Measurements from ENCODE around the gene CORO1C. TPM values are rescaled to one million over a fixed set of nuclear protein-coding genes. Genes with fewer than 3 reads are reported as not detected.

CORO1C gene
- total RNA-seq, 1 donor from 2014 or later, result 380 TPM

DNA sequence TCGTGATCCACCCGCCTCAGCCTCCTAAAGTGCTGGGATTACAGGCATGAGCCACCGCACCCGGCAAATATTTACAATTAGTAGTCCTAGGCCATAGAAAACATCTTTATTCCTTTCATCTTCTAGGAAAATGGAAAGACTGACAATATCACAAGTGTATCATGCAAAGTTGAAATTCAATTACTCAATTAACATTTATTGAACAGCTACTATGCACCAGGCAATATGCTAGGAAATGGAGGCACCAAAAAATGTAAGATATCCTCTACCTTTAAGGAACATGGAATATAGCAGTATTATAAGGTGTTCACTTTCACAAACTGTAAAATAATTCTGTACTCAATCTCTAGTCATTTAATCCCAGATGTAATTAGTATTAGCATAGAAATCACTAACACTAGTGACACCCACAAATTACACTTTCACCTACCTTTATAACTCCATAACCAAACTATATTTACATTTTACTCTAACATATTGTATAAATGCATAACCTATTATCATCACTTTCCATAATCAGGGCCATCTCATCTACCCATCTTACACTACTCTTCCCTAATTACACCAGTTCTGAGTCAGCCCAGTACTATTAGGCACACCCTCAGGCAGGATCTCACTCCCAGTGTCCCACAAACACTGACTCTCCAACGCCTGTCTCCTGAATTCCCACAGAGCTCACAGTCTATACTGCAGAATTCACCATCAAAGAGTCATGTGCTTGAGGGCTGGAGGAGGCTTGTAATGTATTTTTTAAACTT, 10.4 kb downstream of the CORO1C start:
- H3K9me3 Mint-ChIP-seq (ENCODE audit: unreplicated experiment), result no peaks in the 10 kb centered on the region
- H3K27ac Mint-ChIP-seq (ENCODE audit: unreplicated experiment), result no peak overlapping the region
- TF ChIP-seq, protein P1, sequence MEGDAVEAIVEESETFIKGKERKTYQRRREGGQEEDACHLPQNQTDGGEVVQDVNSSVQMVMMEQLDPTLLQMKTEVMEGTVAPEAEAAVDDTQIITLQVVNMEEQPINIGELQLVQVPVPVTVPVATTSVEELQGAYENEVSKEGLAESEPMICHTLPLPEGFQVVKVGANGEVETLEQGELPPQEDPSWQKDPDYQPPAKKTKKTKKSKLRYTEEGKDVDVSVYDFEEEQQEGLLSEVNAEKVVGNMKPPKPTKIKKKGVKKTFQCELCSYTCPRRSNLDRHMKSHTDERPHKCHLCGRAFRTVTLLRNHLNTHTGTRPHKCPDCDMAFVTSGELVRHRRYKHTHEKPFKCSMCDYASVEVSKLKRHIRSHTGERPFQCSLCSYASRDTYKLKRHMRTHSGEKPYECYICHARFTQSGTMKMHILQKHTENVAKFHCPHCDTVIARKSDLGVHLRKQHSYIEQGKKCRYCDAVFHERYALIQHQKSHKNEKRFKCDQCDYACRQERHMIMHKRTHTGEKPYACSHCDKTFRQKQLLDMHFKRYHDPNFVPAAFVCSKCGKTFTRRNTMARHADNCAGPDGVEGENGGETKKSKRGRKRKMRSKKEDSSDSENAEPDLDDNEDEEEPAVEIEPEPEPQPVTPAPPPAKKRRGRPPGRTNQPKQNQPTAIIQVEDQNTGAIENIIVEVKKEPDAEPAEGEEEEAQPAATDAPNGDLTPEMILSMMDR (IDR thresholded peaks at IDR 0.05; ENCODE audit: unreplicated experiment), result no peak
- H3K27me3 Mint-ChIP-seq (ENCODE audit: unreplicated experiment), result peaks cover 2% of the 10 kb centered on the region
- DNase-seq (ENCODE audit: low spot score), result no peak
- peaks cover 9% of the 10 kb centered on the region for H3K36me3 Mint-ChIP-seq (ENCODE audit: low read depth, unreplicated experiment)
- H3K4me3 Mint-ChIP-seq (ENCODE audit: unreplicated experiment), result no peak overlapping the region
- H3K4me1 Mint-ChIP-seq (ENCODE audit: unreplicated experiment), result peaks cover 57% of the 10 kb centered on the region

DNA sequence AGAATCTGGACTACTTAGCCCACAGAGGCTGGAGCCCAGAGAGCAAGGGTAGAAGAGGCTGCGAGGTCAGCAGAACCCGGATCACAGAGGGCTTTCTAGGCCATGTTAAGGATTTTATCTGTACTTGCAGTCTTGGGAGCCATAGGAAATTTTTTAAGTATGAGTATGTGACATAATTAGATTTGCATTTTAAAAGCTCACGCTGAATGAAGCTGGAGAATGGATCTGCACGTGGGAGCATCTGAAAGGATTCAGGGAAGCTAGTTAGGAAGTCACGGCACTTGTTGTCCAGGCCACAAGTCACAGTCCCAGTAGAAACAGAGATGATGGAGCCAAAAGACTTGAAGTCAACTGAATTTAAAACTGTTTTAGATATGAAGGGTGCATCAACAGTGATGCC, 14.1 kb downstream of the CORO1C start:
- H3K36me3 Mint-ChIP-seq (ENCODE audit: low read depth, unreplicated experiment), result peaks cover 13% of the 10 kb centered on the region
- peaks cover 2% of the 10 kb centered on the region for H3K27me3 Mint-ChIP-seq (ENCODE audit: unreplicated experiment)
- TF ChIP-seq, protein P1 (IDR thresholded peaks at IDR 0.05; ENCODE audit: unreplicated experiment), result no peak
- H3K4me3 Mint-ChIP-seq (ENCODE audit: unreplicated experiment), result peak overlapping the region; percentile 3
- H3K27ac Mint-ChIP-seq (ENCODE audit: unreplicated experiment), result no peak overlapping the region
- no peaks in the 10 kb centered on the region for H3K9me3 Mint-ChIP-seq (ENCODE audit: unreplicated experiment)
- no peak for DNase-seq (ENCODE audit: low spot score)
- H3K4me1 Mint-ChIP-seq (ENCODE audit: unreplicated experiment), result peaks cover 42% of the 10 kb centered on the region

- no peak for DNase-seq (ENCODE audit: low spot score)
- Mint-ChIP-seq H3K9me3 (ENCODE audit: unreplicated experiment) (no peaks in the 10 kb centered on the region), H3K27ac (ENCODE audit: unreplicated experiment) (peak overlapping the region; percentile 74), H3K27me3 (ENCODE audit: unreplicated experiment) (peaks cover 2% of the 10 kb centered on the region), H3K36me3 (ENCODE audit: low read depth, unreplicated experiment) (peaks cover 13% of the 10 kb centered on the region), H3K4me1 (ENCODE audit: unreplicated experiment) (peaks cover 39% of the 10 kb centered on the region), H3K4me3 (ENCODE audit: unreplicated experiment) (no peak overlapping the region)
- TF ChIP-seq, protein P1 (IDR thresholded peaks at IDR 0.05; ENCODE audit: unreplicated experiment), result no peak
These were observed 16.5 kb downstream of the CORO1C start for GRCh38 chr12:108714866-108715265.

DNA sequence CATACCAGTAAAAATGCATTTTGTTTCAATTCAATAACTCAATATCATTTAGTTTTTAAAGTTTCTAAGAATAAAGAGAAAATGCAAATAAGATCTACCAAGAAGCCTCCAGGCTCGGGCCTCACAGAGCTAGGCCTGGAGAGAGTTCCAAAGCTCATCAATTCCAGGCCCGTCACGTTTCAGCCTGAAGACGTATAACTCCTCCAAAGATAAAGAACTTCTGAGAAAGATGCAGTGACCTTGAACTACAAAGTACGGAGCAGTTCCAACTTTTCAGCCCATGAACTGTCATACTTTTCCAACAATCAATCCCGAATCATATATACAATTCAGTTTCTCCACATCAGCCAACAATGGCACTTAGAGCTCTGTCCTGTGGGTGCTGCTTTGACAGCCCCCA, 17.8 kb downstream of the CORO1C start:
- Mint-ChIP-seq H3K36me3 (ENCODE audit: low read depth, unreplicated experiment) (peaks cover 13% of the 10 kb centered on the region), H3K4me3 (ENCODE audit: unreplicated experiment) (no peak overlapping the region), H3K27me3 (ENCODE audit: unreplicated experiment) (peaks cover 2% of the 10 kb centered on the region), H3K9me3 (ENCODE audit: unreplicated experiment) (no peaks in the 10 kb centered on the region), H3K4me1 (ENCODE audit: unreplicated experiment) (peaks cover 43% of the 10 kb centered on the region), H3K27ac (ENCODE audit: unreplicated experiment) (no peak overlapping the region)
- DNase-seq (ENCODE audit: low spot score), result no peak
- TF ChIP-seq, protein P1 (IDR thresholded peaks at IDR 0.05; ENCODE audit: unreplicated experiment), result no peak

- peaks cover 13% of the 10 kb centered on the region for H3K36me3 Mint-ChIP-seq (ENCODE audit: low read depth, unreplicated experiment)
- H3K27me3 Mint-ChIP-seq (ENCODE audit: unreplicated experiment), result peaks cover 2% of the 10 kb centered on the region
- peaks cover 42% of the 10 kb centered on the region for H3K4me1 Mint-ChIP-seq (ENCODE audit: unreplicated experiment)
- H3K4me3 Mint-ChIP-seq (ENCODE audit: unreplicated experiment), result no peak overlapping the region
- no peak overlapping the region for H3K27ac Mint-ChIP-seq (ENCODE audit: unreplicated experiment)
- DNase-seq (ENCODE audit: low spot score), result no peak
- no peaks in the 10 kb centered on the region for H3K9me3 Mint-ChIP-seq (ENCODE audit: unreplicated experiment)
- TF ChIP-seq, protein P1 (IDR thresholded peaks at IDR 0.05; ENCODE audit: unreplicated experiment), result no peak
These were observed 18.5 kb downstream of the CORO1C start for GRCh38 chr12:108712925-108713203.
